Kidney (tissue), 14 donors: ENCODE results near the gene CELF1. TPM values are rescaled to one million over a fixed set of nuclear protein-coding genes. Genes with fewer than 3 reads are reported as not detected.

Experiments
- DNase-seq, 5 donors: peaks; one replicate each; pipeline ENCODE4 v3.0.0-alpha.2; 2013 to 2020
- FAIRE-seq: peaks from 2 replicates; lab custom pipeline; 2012; peaks lifted over from hg19 to GRCh38; lab: Jason Lieb, UNC
- H3K27ac ChIP-seq, 2 donors: one replicate each; pipeline ENCODE4 v1.7.0; 2013; ENCODE audit warnings: low read depth in 2 of 2, low read length in 2 of 2, inconsistent platforms in 1 of 2
- H3K27me3 ChIP-seq: one replicate; pipeline ENCODE4 v1.7.1; 2013; ENCODE audit warnings: low read length, inconsistent platforms; ENCODE audit not compliant: control insufficient read depth, insufficient read depth
- H3K36me3 ChIP-seq, 3 donors: one replicate each; pipeline versions ENCODE4 v1.7.0 to v1.7.1; 2013; ENCODE audit warnings: low read length in 3 of 3, control low read depth in 1 of 3, inconsistent platforms in 1 of 3; ENCODE audit not compliant: insufficient read depth in 3 of 3, control insufficient read depth in 2 of 3
- H3K4me1 ChIP-seq, 3 donors: one replicate each; pipeline versions ENCODE4 v1.7.0 to v1.7.1; 2013; ENCODE audit warnings: low read length in 3 of 3, inconsistent platforms in 1 of 3, low read depth in 1 of 3; ENCODE audit not compliant: control insufficient read depth in 2 of 3, insufficient read depth in 2 of 3
- H3K4me3 ChIP-seq, 3 donors: one replicate each; pipeline versions ENCODE4 v1.7.0 to v1.8.1; 2013; ENCODE audit warnings: low read length in 3 of 3, control low read depth in 1 of 3, inconsistent platforms in 1 of 3
- H3K9ac ChIP-seq, 3 donors: one replicate each; pipeline versions ENCODE4 v1.7.0 to v1.7.1; 2013; ENCODE audit warnings: low read length in 3 of 3, control low read depth in 1 of 3, inconsistent platforms in 1 of 3
- H3K9me3 ChIP-seq, 3 donors: one replicate each; pipeline versions ENCODE4 v1.7.0 to v1.7.1; 2013; ENCODE audit warnings: low read length in 3 of 3, control low read depth in 1 of 3, inconsistent platforms in 1 of 3; ENCODE audit not compliant: control insufficient read depth in 2 of 3, insufficient read depth in 1 of 3
- intact Hi-C: fragments of 100-400 bp; cut with DNase I; formaldehyde crosslinking; loops from one replicate; pipeline ENCODE4 v1.11.1; 2022
- polyA plus RNA-seq: library from polyadenylated mRNA; stranded (reverse); fragments of 350-450 nt; fragmentation: Illumina TruSeq; extraction: RNeasy Lipid Tissue Mini Kit (QIAGEN cat#74804); gene quantifications from one replicate; pipeline ENCODE4 v1.2.3, GENCODE V29; 2014; ENCODE audit warnings: low read depth, low replicate concordance; ENCODE audit not compliant: insufficient read depth
- total RNA-seq: library from RNA; stranded (reverse); fragmentation: NEBNext Ultra II Directional; extraction: Animal tissue kit (Norgen Biotek cat#: 25700); gene quantifications from one replicate; pipeline ENCODE4 v1.2.1, GENCODE V29; 2021
- TF ChIP-seq, protein P1 (sequence below): IDR thresholded peaks from 3 replicates; pipeline ENCODE4 v1.5.1; 2012; ENCODE audit warnings: mild to moderate bottlenecking, moderate library complexity, borderline replicate concordance; ENCODE audit not compliant: insufficient read depth; ENCODE audit errors: extremely low read depth
- donor health status: control.
- donor health status: control.
- donor health status: control.
- donor health status: control.
- donor health status: control.
- donor health status: DM: yes; HTN: yes; CAD: no.
- donor health status: Normal renal cell carcinoma (clear cell type).

The CELF1 gene
- total and polyA plus RNA-seq, 2 donors from 2014 or later: 30.8 to 115 TPM

DNA sequence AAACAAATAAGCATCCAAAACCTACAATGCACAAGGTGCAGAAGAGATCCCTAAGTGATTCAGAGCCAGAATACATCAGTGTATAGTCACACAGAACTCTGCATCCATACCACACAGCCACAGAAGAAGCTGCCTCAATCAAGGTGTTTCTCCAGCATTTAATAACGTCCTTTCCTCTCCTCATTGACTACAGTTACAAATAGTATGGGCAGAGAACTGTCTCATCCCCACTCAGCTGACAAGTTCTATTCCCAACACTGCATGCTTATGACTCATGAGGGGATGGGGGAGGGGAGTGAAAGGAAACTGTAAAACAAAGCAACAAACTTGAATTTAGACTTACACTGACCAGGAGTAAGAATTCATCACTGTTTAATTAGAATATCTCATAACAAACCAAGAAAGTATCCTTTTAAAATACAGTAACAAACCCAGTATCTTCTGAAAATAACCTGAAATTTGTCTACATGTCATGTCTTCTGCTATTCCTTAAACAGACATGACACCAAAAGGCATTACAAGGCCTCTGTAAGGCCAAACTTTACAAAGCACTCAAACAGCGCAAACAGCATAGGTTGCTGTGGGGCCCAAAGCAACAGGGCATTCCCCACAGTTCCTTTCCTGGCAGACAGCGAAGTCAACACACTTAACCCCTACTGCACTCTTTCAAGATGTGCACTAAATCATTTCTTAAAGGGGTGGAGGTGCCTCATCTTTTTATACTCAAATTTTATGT, 29.3 kb downstream of the CELF1 start:
- peak overlapping the region in 1 of 3 donors; percentile 39 for H3K9ac ChIP-seq
- TF ChIP-seq, protein P1, sequence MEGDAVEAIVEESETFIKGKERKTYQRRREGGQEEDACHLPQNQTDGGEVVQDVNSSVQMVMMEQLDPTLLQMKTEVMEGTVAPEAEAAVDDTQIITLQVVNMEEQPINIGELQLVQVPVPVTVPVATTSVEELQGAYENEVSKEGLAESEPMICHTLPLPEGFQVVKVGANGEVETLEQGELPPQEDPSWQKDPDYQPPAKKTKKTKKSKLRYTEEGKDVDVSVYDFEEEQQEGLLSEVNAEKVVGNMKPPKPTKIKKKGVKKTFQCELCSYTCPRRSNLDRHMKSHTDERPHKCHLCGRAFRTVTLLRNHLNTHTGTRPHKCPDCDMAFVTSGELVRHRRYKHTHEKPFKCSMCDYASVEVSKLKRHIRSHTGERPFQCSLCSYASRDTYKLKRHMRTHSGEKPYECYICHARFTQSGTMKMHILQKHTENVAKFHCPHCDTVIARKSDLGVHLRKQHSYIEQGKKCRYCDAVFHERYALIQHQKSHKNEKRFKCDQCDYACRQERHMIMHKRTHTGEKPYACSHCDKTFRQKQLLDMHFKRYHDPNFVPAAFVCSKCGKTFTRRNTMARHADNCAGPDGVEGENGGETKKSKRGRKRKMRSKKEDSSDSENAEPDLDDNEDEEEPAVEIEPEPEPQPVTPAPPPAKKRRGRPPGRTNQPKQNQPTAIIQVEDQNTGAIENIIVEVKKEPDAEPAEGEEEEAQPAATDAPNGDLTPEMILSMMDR: no peak
- H3K4me1 ChIP-seq: peaks cover 5 to 34% (median 23%) of the 10 kb centered on the region in 3 donors
- no peak overlapping the region for H3K4me3 ChIP-seq
- FAIRE-seq (no peak), DNase-seq (peak in 2 of 5 donors; percentile 48 to 70)
- no peaks in the 10 kb centered on the region for H3K9me3 ChIP-seq
- intact Hi-C loops: no loop called here
- no peaks in the 10 kb centered on the region for H3K27me3 ChIP-seq
- no peaks in the 10 kb centered on the region for H3K36me3 ChIP-seq
- peak overlapping the region; percentile 61 to 68 for H3K27ac ChIP-seq

DNA sequence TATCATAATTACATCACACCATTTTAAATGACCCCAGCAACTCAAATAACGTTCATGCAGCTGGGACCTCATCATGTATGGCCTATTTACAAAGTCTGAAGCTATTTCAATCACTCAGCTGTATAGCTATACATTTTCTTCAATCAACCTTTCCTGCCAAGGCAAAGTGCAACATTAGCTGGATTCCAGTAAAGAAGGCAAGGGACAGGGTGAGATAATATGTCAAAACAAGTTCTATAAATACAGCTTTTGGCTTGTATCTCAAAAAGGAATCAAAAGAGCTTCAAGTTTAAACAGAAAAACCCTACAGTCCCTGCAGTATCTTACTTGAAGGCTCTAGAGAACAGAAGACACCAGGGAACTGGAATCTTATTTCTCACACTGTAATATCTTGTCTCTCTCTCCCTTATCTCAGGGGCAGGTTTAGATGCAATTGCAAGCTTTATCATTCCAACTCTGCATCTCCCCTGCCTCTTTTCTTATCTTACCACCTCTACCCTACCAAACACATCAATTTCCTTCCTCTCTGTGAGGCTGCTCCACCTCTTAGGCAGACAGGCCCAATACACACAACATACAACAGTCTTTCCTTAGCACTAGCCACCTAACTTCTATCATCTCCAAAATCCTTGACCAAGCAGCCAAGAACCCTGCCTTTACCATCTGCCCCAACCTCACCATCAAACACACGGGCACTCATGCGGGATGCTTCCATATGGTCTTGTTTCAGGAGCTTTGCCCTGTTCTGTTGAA, 34.5 kb downstream of the CELF1 start:
- intact Hi-C loops: no loop called here
- no peaks in the 10 kb centered on the region for H3K27me3 ChIP-seq
- H3K9me3 ChIP-seq: no peaks in the 10 kb centered on the region
- no peak for DNase-seq
- no peak overlapping the region for H3K4me3 ChIP-seq
- H3K36me3 ChIP-seq: no peaks in the 10 kb centered on the region
- TF ChIP-seq, protein P1: no peak
- no peak for FAIRE-seq
- H3K4me1 ChIP-seq: peaks cover 1 to 16% (median 14%) of the 10 kb centered on the region in 3 donors
- H3K9ac ChIP-seq: no peak overlapping the region
- H3K27ac ChIP-seq: no peak overlapping the region

DNA sequence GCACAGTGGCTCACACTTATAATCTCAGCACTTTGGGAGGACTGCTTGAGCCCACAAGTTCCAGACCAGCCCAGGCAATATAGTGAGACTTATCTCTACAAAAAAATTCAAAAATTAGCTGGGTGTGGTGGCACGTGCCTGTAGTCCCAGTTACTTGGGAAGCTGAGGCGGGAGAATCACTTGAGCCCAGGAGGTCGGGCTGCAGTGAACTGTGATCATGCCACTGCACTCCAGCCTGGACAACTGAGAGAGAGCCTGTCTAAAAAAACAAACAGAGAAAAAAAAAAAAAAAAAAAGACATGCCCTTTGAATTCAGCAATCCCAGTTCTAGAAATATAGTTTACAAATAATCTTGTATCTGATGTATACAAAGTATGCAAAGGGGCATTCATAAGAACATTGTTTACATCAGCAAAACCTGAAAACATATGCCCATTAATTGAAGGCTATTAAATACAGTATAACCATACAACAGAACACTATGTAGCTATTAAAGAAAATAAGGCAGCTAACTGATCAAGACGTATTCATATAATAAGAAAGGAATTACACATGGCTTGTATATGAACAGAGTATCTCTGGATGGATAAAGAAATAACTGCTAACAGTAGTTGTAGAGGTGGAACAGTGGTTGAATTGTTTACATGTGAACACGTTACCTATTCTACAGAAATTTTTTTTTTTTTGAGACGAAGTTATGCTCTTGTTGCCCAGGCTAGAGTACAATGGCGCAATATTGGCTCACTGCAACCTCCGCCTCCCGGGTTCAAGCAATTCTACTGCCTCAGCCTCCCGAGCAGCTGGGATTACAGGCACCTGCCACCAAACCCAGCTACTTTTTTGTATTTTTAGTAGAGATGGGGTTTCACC, 35.7 kb downstream of the CELF1 start:
- intact Hi-C loops: no loop called here
- no peak for DNase-seq
- Histone ChIP-seq H3K36me3 (no peaks in the 10 kb centered on the region), H3K4me1 (peaks cover 0 to 15% (median 14%) of the 10 kb centered on the region in 3 donors), H3K4me3 (no peak overlapping the region), H3K27me3 (no peaks in the 10 kb centered on the region), H3K9ac (no peak overlapping the region), H3K9me3 (no peaks in the 10 kb centered on the region), H3K27ac (no peak overlapping the region)
- FAIRE-seq: no peak
- TF ChIP-seq, protein P1: no peak
